Fibroblast of skin of left biceps (primary cell): ENCODE results near the gene ATP5PB.

Experiments used
- DNase-seq, 2 experiments: peaks; one replicate each; pipeline ENCODE4 v3.0.0-alpha.2; 2013; ENCODE audit warnings: low read depth in 2 of 2

The ATP5PB gene, protein sequence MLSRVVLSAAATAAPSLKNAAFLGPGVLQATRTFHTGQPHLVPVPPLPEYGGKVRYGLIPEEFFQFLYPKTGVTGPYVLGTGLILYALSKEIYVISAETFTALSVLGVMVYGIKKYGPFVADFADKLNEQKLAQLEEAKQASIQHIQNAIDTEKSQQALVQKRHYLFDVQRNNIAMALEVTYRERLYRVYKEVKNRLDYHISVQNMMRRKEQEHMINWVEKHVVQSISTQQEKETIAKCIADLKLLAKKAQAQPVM

DNA sequence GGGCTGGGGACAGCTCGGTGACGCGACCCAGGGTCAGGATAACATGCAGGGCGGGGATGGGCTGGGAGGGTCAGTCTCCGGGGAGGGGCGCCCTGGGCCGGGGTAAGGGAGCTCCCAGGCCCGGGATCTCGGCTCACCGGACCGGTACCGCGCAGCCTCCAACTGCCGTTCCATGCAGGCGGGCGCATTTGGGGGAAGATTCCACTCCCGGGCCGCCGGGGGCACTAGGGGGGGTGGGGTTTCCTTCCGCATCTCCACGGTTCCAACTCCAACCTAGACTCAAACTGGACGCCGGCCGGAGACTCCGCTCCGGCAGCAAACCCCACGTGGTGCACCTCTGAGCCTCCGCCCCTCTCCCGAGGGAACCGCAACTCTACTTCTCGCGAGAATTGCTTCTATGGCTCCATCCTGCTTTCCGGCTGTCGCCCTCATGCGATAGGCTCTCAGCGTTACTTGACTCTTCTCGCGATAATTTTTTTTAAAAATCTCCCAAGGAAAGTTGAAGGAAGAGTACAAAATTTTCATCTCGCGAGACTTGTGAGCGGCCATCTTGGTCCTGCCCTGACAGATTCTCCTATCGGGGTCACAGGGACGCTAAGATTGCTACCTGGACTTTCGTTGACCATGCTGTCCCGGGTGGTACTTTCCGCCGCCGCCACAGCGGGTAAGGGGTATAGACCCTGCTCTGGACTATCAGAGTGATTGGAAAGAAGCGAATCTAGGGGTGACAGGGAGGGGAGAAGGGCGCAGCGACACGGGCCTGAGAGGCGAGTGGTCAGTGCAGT, at the start of gene ATP5PB, which contains the start of gene WDR77:
ATP5PB (plus strand) TSS at position 547 of the 785 bp plus-strand sequence; CDS start at position 625, 78 bp downstream.
WDR77 (minus strand) TSS at position 339 of the 785 bp plus-strand sequence; CDS start at position 252, 87 bp downstream.
- peak; percentile 98 to 99 for DNase-seq

DNA sequence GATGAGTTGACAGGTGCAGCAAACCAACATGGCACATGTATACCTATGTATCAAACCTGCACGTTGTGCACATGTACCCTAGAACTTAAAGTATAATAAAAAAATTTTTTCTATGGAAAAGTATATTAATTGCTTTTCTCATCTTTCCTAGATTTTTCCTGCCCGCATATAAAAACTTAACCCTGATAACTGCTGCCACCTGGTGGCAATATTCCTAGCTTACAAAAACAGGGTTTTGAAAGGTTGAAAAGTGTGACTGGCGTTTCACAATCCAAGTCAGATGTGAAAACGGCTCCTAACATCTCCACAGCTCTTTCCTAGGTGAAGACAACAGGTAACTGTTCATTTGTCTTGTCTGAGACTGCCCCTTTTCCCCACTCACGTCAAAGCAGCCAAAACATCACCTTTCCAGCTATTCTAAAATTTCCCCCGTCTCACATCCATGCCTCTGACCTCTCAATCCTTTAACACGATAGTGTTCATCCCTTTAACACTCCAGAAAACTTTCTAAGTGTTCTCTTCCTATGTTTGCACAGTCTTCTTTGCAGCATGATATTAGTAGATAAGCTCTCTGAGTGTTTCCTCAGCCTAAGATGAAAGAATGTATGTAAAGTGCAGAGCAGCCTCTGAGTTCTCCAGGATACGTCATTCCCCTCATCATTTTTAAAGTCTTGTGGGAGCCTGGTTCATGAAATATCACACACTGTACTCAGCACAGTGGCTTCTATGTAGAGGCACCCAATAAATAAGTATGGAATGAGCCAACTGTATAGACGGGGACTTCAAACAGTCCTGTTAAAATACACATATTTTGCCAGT, 49.3 kb upstream of the ATP5PB start:
- peak in 1 of 2 experiments; percentile 7 for DNase-seq

GRCh38 chr1:111402083-111402482, 47.2 kb upstream of the ATP5PB start:
- DNase-seq: no peak

- DNase-seq: no peak
These were observed 44.7 kb upstream of the ATP5PB start for GRCh38 chr1:111404588-111404987.

DNA sequence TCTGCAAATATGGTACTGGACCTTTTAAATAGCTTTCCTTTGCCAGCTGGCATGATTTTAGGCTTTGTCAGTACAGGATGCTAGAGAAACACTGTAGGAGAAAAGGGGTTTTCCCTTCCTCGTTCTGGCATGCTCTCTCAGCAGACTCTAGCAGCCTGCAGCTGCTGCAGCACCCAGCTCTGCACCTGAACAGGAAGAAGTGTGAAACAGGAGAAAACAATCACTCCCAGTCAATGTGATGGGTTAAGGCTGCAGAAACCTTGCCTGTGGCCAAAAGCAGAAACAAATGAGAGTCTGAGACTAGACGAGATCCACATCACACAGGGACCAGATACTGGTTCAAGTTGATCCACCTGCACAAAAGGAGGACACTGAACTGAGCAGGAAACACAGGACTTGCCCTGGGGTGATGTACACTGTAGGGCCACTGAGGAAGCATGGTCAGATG, 42.9 kb upstream of the ATP5PB start:
- no peak for DNase-seq

- DNase-seq: no peak
These were observed 42.0 kb upstream of the ATP5PB start for GRCh38 chr1:111407301-111407700.

GRCh38 chr1:111412839-111413238, 36.4 kb upstream of the ATP5PB start:
- DNase-seq: no peak

DNA sequence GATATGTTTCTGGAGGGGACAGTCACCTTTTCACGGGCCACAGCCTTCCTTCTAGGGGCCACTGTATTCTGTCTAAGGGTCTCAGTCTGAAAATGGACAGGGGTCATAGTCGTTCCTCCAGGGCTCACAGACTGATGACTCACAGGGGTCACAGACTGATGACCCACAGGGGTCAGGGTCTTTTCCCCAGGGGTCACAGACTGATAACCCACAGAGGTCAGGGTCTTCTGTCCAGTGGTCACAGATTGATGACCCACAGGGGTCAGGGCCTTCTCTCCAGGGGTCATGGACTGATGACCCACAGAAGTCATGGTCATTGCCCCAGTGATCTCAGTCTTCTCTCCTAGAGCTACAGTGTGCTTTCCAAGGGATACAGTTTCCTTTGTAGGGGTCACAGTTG, 34.5 kb upstream of the ATP5PB start:
- DNase-seq: no peak

GRCh38 chr1:111415461-111415860, 33.8 kb upstream of the ATP5PB start:
- DNase-seq: no peak

DNA sequence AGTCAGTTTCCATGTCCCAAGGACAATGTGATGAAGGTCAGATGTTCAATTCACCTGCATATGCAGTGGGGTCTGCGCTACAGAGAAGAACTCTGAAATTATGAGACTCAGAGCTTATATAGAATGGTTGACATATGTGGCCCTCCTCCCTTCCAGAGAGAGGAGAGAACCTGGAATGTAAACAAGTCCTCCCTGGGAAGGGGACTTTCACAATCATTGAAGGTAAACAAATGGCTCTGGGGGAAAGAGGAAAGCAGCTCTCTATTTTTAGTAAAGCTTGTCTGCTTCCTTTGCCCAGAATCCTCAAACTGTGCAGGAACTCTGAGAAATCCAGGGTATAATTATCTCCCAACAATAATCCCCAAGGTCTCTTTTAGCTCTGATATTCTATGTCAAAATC, 31.5 kb upstream of the ATP5PB start:
- DNase-seq: no peak

GRCh38 chr1:111419037-111419436, 30.2 kb upstream of the ATP5PB start:
- no peak for DNase-seq

- DNase-seq: no peak
These were observed 28.9 kb upstream of the ATP5PB start for GRCh38 chr1:111420377-111420776.

DNA sequence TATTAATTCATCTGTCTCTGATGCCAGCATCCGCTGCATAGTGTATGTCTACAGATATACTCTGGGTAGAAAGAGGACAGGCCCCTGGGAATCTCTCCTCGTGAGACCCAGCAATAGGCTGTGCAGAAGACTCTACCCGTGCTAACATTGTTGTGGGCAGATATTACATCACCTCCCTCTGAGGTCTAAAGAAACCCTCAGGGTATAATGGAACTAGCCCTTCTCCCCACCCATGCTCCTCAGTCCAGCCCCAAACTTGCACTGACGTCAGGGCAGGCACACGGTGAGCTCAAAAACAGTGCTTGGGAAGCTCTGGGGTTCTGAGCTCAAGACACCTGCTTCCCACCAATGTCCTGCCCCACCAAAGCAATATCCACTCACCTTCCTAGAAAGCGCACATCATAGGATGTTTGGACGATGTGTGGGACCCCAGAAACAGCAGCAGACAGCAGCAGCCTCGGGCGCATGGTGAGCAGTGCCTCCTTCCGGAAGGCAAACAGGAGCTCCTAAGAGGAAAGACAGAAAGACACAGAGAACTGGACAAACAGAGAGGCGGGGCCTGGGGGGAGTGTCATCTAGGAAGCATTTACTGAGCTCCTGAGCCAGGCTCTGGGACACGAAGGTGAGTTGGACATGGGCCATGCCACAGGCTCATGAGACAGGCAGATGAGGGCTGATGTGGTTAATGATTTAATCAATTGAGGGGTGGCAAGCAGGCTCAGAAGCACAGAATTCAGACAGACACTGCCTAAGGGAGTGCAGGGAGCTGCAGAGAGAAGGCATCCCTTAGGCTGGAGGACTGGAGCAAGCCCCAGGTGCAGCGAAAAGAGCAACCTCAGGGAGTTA, 26.5 kb upstream of the ATP5PB start:
- no peak for DNase-seq

- no peak for DNase-seq
These were observed 25.0 kb upstream of the ATP5PB start for GRCh38 chr1:111424281-111424680.

DNA sequence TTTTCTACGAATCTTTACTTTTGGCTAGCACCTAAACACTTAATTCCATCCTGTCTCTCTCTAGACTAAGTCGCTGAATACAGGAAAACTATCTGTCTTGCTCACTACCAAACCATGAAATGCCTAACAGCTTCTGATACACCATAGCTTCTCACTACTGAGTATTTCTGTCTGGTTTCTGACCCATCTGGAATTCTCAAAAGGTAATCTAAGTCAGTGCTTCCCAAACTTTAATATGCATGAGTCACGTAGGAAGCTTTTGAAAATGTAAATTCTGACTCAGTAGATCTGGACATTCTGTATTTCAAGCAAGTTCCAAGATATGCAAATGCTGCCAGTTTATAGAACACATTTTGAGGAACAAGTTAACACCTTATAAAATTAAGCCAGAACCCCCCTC, 12.5 kb upstream of the ATP5PB start:
- peak in 1 of 2 experiments; percentile 6 for DNase-seq

GRCh38 chr1:111439461-111440351, 9.6 kb upstream of the ATP5PB start:
- no peak for DNase-seq

- DNase-seq: no peak
These were observed 7.6 kb upstream of the ATP5PB start for GRCh38 chr1:111441573-111442192.

GRCh38 chr1:111442457-111442856, 6.8 kb upstream of the ATP5PB start:
- DNase-seq: no peak

GRCh38 chr1:111444031-111444430, 5.2 kb upstream of the ATP5PB start:
- DNase-seq: no peak

- no peak for DNase-seq
These were observed 2.7 kb upstream of the ATP5PB start for GRCh38 chr1:111446546-111446945.
